H54 (cell line): ENCODE data around the gene TRMT1.

ENCODE experiments used
- DNase-seq: peaks from one replicate; pipeline ENCODE4 v3.0.0; 2011; ENCODE audit warnings: low spot score, mixed read lengths; ENCODE audit not compliant: insufficient read length
- FAIRE-seq: peaks from 3 replicates; lab custom pipeline; 2011; peaks lifted over from hg19 to GRCh38; lab: Jason Lieb, UNC
- POLR2A ChIP-seq: IDR thresholded peaks from 2 replicates; pipeline ENCODE4 v1.6.1; 2011; ENCODE audit warnings: low read depth, mild to moderate bottlenecking, low read length

The TRMT1 gene

GRCh38 chr19:13098277-13099072 lies 18.1 kb downstream of the TRMT1 start:
- no peak for TF ChIP-seq POLR2A
- no peak for DNase-seq
- no peak for FAIRE-seq

GRCh38 chr19:13097463-13098258 lies 18.9 kb downstream of the TRMT1 start:
- DNase-seq (no peak), FAIRE-seq (no peak)

GRCh38 chr19:13097033-13097462 lies 19.5 kb downstream of the TRMT1 start:
- no peak for TF ChIP-seq POLR2A
- DNase-seq (no peak), FAIRE-seq (no peak)

More at GRCh38 chr19:13097463-13098258, 18.9 kb downstream of the TRMT1 start:
- no peak for TF ChIP-seq POLR2A

GRCh38 chr19:13095934-13096927 lies 20.3 kb downstream of the TRMT1 start:
- DNase-seq, result no peak
- no peak for TF ChIP-seq POLR2A
- FAIRE-seq, result no peak

- TF ChIP-seq POLR2A, result no peak
- DNase-seq (no peak), FAIRE-seq (no peak)
These were observed 21.2 kb downstream of the TRMT1 start for GRCh38 chr19:13095393-13095784.

GRCh38 chr19:13094771-13095392 lies 21.7 kb downstream of the TRMT1 start:
- DNase-seq (no peak), FAIRE-seq (no peak)
- no peak for TF ChIP-seq POLR2A

GRCh38 chr19:13094106-13094504 lies 22.4 kb downstream of the TRMT1 start:
- FAIRE-seq, result no peak
- DNase-seq, result no peak

GRCh38 chr19:13093407-13094105 lies 23.0 kb downstream of the TRMT1 start:
- FAIRE-seq, result peak; percentile 73
- no peak for TF ChIP-seq POLR2A

More at GRCh38 chr19:13094106-13094504, 22.4 kb downstream of the TRMT1 start:
- TF ChIP-seq POLR2A, result no peak

GRCh38 chr19:13092606-13093235 lies 23.8 kb downstream of the TRMT1 start:
- FAIRE-seq, result no peak
- DNase-seq, result no peak
- TF ChIP-seq POLR2A, result no peak

More at GRCh38 chr19:13093407-13094105, 23.0 kb downstream of the TRMT1 start:
- peak; percentile 97 for DNase-seq

GRCh38 chr19:13092158-13092543 lies 24.4 kb downstream of the TRMT1 start:
- TF ChIP-seq POLR2A, result no peak
- DNase-seq (no peak), FAIRE-seq (no peak)

GRCh38 chr19:13091400-13092157 lies 25.0 kb downstream of the TRMT1 start:
- DNase-seq, result no peak
- no peak for TF ChIP-seq POLR2A
- FAIRE-seq, result no peak
